HEK293 (cell line): ENCODE measurements around the gene NLGN1.

Experiments used
- CTCF ChIA-PET: fragments of 350-600 bp; formaldehyde crosslinking; extraction: SDS; loops from one replicate; lab custom pipeline; 2021; ENCODE audit warnings: antibody characterized with exemption; lab: Yijun Ruan, JAX
- POLR2A ChIA-PET: fragments of 300-600 bp; formaldehyde crosslinking; extraction: SDS; loops from one replicate; lab custom pipeline; 2020; ENCODE audit warnings: antibody characterized with exemption, inconsistent platforms; lab: Yijun Ruan, JAX
- H3K27ac ChIP-seq: fragments of 200-500 bp; sonication (Bioruptor generic); 2 replicates; pipeline ENCODE4 v1.5.1; 2014; ENCODE audit warnings: low read depth, low read length, control low read depth, inconsistent platforms; ENCODE audit errors: extremely low read depth
- H3K36me3 ChIP-seq, 2 experiments: fragments of 200-500 bp in 1 of 2; sonication (Bioruptor generic) in 1 of 2; 1 replicate in 1 of 2; 2 replicates in 1 of 2; pipeline ENCODE4 v1.5.1; 2014 to 2017; ENCODE audit warnings: inconsistent platforms in 2 of 2, low read length in 2 of 2; ENCODE audit not compliant: control insufficient read depth in 2 of 2, insufficient read depth in 1 of 2
- H3K4me1 ChIP-seq: fragments of 200-500 bp; sonication (Bioruptor generic); 2 replicates; pipeline ENCODE4 v1.5.1; 2014; ENCODE audit warnings: mild to moderate bottlenecking, low read length, inconsistent platforms; ENCODE audit not compliant: control insufficient read depth, insufficient read depth
- H3K4me3 ChIP-seq: 2 replicates; pipeline ENCODE4 v1.5.1; 2011; ENCODE audit warnings: low read depth, mild to moderate bottlenecking, control low read depth, low read length, moderate library complexity
- H3K9me3 ChIP-seq: fragments of 200-500 bp; sonication (Bioruptor generic); 2 replicates; pipeline ENCODE4 v1.5.1; 2014; ENCODE audit warnings: low read depth, low read length, inconsistent platforms; ENCODE audit not compliant: control insufficient read depth, insufficient read depth
- BCL6B ChIP-seq: fragments of 450-650 bp; formaldehyde crosslinking; IDR thresholded peaks from 2 replicates; pipeline ENCODE4 v1.5.1; 2017; ENCODE audit warnings: missing biosample characterization, missing genetic modification characterization
- EGR2 ChIP-seq: fragments of 450-650 bp; formaldehyde crosslinking; IDR thresholded peaks from 2 replicates; pipeline ENCODE4 v1.5.1; 2016; ENCODE audit warnings: low read depth, missing biosample characterization, missing genetic modification characterization
- FEZF1 ChIP-seq: fragments of 450-650 bp; formaldehyde crosslinking; IDR thresholded peaks from 2 replicates; pipeline ENCODE4 v1.5.1; 2016; ENCODE audit warnings: missing biosample characterization, missing genetic modification characterization
- GLIS2 ChIP-seq: fragments of 450-650 bp; formaldehyde crosslinking; IDR thresholded peaks from 2 replicates; pipeline ENCODE4 v1.5.1; 2016; ENCODE audit warnings: missing biosample characterization, missing genetic modification characterization
- IKZF3 ChIP-seq: fragments of 450-650 bp; IDR thresholded peaks from 2 replicates; pipeline ENCODE4 v1.5.0; 2018; ENCODE audit warnings: missing biosample characterization, mild to moderate bottlenecking, missing genetic modification characterization, moderate library complexity
- KLF10 ChIP-seq: fragments of 450-650 bp; IDR thresholded peaks from 2 replicates; pipeline ENCODE4 v1.5.1; 2018; ENCODE audit warnings: missing biosample characterization, mild to moderate bottlenecking, missing genetic modification characterization
- PATZ1 ChIP-seq: fragments of 450-650 bp; formaldehyde crosslinking; IDR thresholded peaks from 2 replicates; pipeline ENCODE4 v1.5.1; 2016; ENCODE audit warnings: missing biosample characterization, missing genetic modification characterization
- REPIN1 ChIP-seq: fragments of 450-650 bp; formaldehyde crosslinking; IDR thresholded peaks from 2 replicates; pipeline ENCODE4 v1.5.1; 2017; ENCODE audit warnings: missing biosample characterization, missing genetic modification characterization, low read depth
- SCRT2 ChIP-seq: fragments of 450-650 bp; formaldehyde crosslinking; IDR thresholded peaks from 2 replicates; pipeline ENCODE4 v1.5.1; 2016; ENCODE audit warnings: missing biosample characterization, missing genetic modification characterization
- SP3 ChIP-seq: fragments of 450-650 bp; formaldehyde crosslinking; IDR thresholded peaks from 2 replicates; pipeline ENCODE4 v1.5.1; 2016; ENCODE audit warnings: missing biosample characterization, missing genetic modification characterization
- ZBTB11 ChIP-seq: fragments of 450-650 bp; formaldehyde crosslinking; conservative IDR thresholded peaks from 2 replicates; pipeline ENCODE4 v1.5.1; 2016; ENCODE audit warnings: low read depth, missing biosample characterization, missing genetic modification characterization
- ZBTB44 ChIP-seq: fragments of 450-650 bp; IDR thresholded peaks from 2 replicates; pipeline ENCODE4 v1.5.1; 2018; ENCODE audit warnings: missing biosample characterization, mild to moderate bottlenecking, missing genetic modification characterization
- ZBTB8A ChIP-seq: fragments of 450-650 bp; formaldehyde crosslinking; IDR thresholded peaks from 2 replicates; pipeline ENCODE4 v1.5.1; 2016; ENCODE audit warnings: missing biosample characterization, missing genetic modification characterization
- ZIC2 ChIP-seq: fragments of 450-650 bp; formaldehyde crosslinking; IDR thresholded peaks from 2 replicates; pipeline ENCODE4 v1.5.1; 2016; ENCODE audit warnings: missing biosample characterization, missing genetic modification characterization
- ZNF266 ChIP-seq: fragments of 450-650 bp; formaldehyde crosslinking; IDR thresholded peaks from 2 replicates; pipeline ENCODE4 v1.5.1; 2016; ENCODE audit warnings: missing biosample characterization, missing genetic modification characterization, low read depth
- ZNF324 ChIP-seq: fragments of 450-650 bp; formaldehyde crosslinking; IDR thresholded peaks from 2 replicates; pipeline ENCODE4 v1.5.1; 2016; ENCODE audit warnings: missing biosample characterization, missing genetic modification characterization
- ZNF335 ChIP-seq: fragments of 450-650 bp; formaldehyde crosslinking; conservative IDR thresholded peaks from 2 replicates; pipeline ENCODE4 v1.5.1; 2016; ENCODE audit warnings: missing biosample characterization, missing genetic modification characterization
- ZNF341 ChIP-seq: fragments of 450-650 bp; formaldehyde crosslinking; IDR thresholded peaks from 2 replicates; pipeline ENCODE4; 2016; ENCODE audit warnings: low read depth, missing biosample characterization, missing genetic modification characterization
- ZNF398 ChIP-seq: fragments of 450-650 bp; formaldehyde crosslinking; IDR thresholded peaks from 2 replicates; pipeline ENCODE4 v1.5.1; 2017; ENCODE audit warnings: missing biosample characterization, missing genetic modification characterization
- ZNF548 ChIP-seq: fragments of 450-650 bp; formaldehyde crosslinking; IDR thresholded peaks from 2 replicates; pipeline ENCODE4 v1.5.1; 2016; ENCODE audit warnings: missing biosample characterization, missing genetic modification characterization
- ZNF558 ChIP-seq: fragments of 450-650 bp; formaldehyde crosslinking; IDR thresholded peaks from 2 replicates; pipeline ENCODE4 v1.5.1; 2016; ENCODE audit warnings: missing biosample characterization, missing genetic modification characterization
- ZNF600 ChIP-seq: fragments of 450-650 bp; formaldehyde crosslinking; IDR thresholded peaks from 2 replicates; pipeline ENCODE4 v1.5.1; 2016; ENCODE audit warnings: missing biosample characterization, missing genetic modification characterization
- TF ChIP-seq, protein P1 (sequence below): fragments of 450-650 bp; formaldehyde crosslinking; IDR thresholded peaks from 2 replicates; pipeline ENCODE4 v1.5.1; 2016; ENCODE audit warnings: missing biosample characterization, missing genetic modification characterization
- TF ChIP-seq, protein P2 (sequence below): fragments of 450-650 bp; formaldehyde crosslinking; IDR thresholded peaks from 2 replicates; pipeline ENCODE4 v1.5.1; 2016; ENCODE audit warnings: missing biosample characterization, missing genetic modification characterization

NLGN1 gene

GRCh38 chr3:173397161-173398110 lies at the start of gene NLGN1:
Gene NLGN1 (plus strand): TSS chr3:173397744.
- ChIA-PET POLR2A (interaction anchor here (0.6 kb wide), 1 partner anchor 645 kb away, joined by 4 read pairs; no protein-coding TSS in a partner anchor), CTCF (no interaction called here)
- Histone ChIP-seq H3K4me3 (peak within 1 kb of the TSS; percentile 78), H3K36me3 (no peaks in the 10 kb centered on the region), H3K27ac (peak within 1 kb of the TSS; percentile 83), H3K4me1 (no peaks in the 10 kb centered on the region; the same call in 1 of the 2 replicates), H3K9me3 (no peaks in the 10 kb centered on the region)
- no peak for TF ChIP-seq KLF10 (tag by site-specific recombination)
- no peak for TF ChIP-seq ZBTB44 (tag by site-specific recombination)
- peak; percentile 72 for TF ChIP-seq ZIC2 (tag by site-specific recombination)
- no peak for TF ChIP-seq REPIN1
- peak; percentile 38; the same call in 1 of the 2 replicates for TF ChIP-seq IKZF3
- peak; percentile 81 for TF ChIP-seq SP3
- TF ChIP-seq ZNF398 (tag by site-specific recombination), result peak; percentile 91
- no peak for TF ChIP-seq BCL6B (tag by site-specific recombination)
- peak; percentile 96 for TF ChIP-seq EGR2 (tag by site-specific recombination)
- TF ChIP-seq FEZF1 (tag by site-specific recombination), result 0 out of 2 replicates have a peak, but pooled peaks have one; percentile 14
- TF ChIP-seq ZNF600 (tag by site-specific recombination), result peak; percentile 56
- no peak for TF ChIP-seq ZNF548 (tag by site-specific recombination)
- TF ChIP-seq ZBTB8A (tag by site-specific recombination), result peak; percentile 82
- TF ChIP-seq, protein P1, sequence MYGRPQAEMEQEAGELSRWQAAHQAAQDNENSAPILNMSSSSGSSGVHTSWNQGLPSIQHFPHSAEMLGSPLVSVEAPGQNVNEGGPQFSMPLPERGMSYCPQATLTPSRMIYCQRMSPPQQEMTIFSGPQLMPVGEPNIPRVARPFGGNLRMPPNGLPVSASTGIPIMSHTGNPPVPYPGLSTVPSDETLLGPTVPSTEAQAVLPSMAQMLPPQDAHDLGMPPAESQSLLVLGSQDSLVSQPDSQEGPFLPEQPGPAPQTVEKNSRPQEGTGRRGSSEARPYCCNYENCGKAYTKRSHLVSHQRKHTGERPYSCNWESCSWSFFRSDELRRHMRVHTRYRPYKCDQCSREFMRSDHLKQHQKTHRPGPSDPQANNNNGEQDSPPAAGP (tag by site-specific recombination), result 0 out of 2 replicates have a peak, but pooled peaks have one; percentile 39
- no peak for TF ChIP-seq SCRT2 (tag by site-specific recombination)
- TF ChIP-seq PATZ1 (tag by site-specific recombination), result peak; percentile 98
- TF ChIP-seq ZNF335, result peak; percentile 75
- TF ChIP-seq, protein P2, sequence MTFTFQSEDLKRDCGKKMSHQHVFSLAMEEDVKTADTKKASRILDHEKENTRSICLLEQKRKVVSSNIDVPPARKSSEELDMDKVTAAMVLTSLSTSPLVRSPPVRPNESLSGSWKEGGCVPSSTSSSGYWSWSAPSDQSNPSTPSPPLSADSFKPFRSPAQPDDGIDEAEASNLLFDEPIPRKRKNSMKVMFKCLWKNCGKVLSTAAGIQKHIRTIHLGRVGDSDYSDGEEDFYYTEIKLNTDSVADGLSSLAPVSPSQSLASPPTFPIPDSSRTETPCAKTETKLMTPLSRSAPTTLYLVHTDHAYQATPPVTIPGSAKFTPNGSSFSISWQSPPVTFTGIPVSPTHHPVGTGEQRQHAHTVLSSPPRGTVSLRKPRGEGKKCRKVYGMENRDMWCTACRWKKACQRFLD, result no peak
- TF ChIP-seq ZNF324 (tag by site-specific recombination), result peak; percentile 65; the same call in 1 of the 2 replicates
- TF ChIP-seq ZNF341 (tag by site-specific recombination), result peak; percentile 81; the same call in 1 of the 2 replicates
- TF ChIP-seq ZBTB11 (tag by site-specific recombination), result peak; percentile 12; the same call in 1 of the 2 replicates
- no peak for TF ChIP-seq ZNF558 (tag by site-specific recombination)
- TF ChIP-seq ZNF266, result no peak
- TF ChIP-seq GLIS2 (tag by site-specific recombination), result peak; percentile 95
